H1 (cell line): ENCODE results near the gene LOX. TPM values are rescaled to one million over a fixed set of nuclear protein-coding genes. Genes with fewer than 3 reads are reported as not detected.

Source experiments
- CTCF ChIA-PET: fragments of 300-600 bp; sonication (Branson Sonifier 250); formaldehyde crosslinking; loops from one replicate; lab custom pipeline; 2021; ENCODE audit not compliant: partially characterized antibody; lab: Charles Lee
- POLR2A ChIA-PET: fragments of 300-600 bp; sonication (Branson Sonifier 250); formaldehyde crosslinking; loops from one replicate; lab custom pipeline; 2021; ENCODE audit warnings: inconsistent platforms; ENCODE audit not compliant: partially characterized antibody; lab: Charles Lee
- DNase-seq, 2 experiments: peaks; one replicate each; pipeline versions ENCODE4 v3.0.0 to v3.0.0-alpha.2; 2010 to 2022; ENCODE audit warnings: low spot score in 2 of 2, low read depth in 1 of 2, mixed read lengths in 1 of 2
- FAIRE-seq: peaks from 2 replicates; lab custom pipeline; 2011; peaks lifted over from hg19 to GRCh38; lab: Jason Lieb, UNC
- H2AFZ ChIP-seq: 2 replicates; pipeline ENCODE4 v1.8.1; 2012; ENCODE audit warnings: low read length, inconsistent platforms
- H2AK5ac ChIP-seq: 2 replicates; pipeline ENCODE4 v1.6.1; 2013; ENCODE audit warnings: low read depth, low read length
- H2BK120ac ChIP-seq: replicated peaks from 2 replicates; pipeline ENCODE3; 2013; ENCODE audit warnings: low read depth, low read length, inconsistent platforms
- H2BK12ac ChIP-seq: 2 replicates; pipeline ENCODE4 v1.6.1; 2013; ENCODE audit warnings: low read depth, low read length
- H2BK15ac ChIP-seq: 2 replicates; pipeline ENCODE4 v1.6.1; 2013; ENCODE audit warnings: low read length
- H2BK20ac ChIP-seq: 2 replicates; pipeline ENCODE4 v1.6.1; 2013; ENCODE audit warnings: low read length
- H2BK5ac ChIP-seq: 2 replicates; pipeline ENCODE4 v1.6.1; 2013; ENCODE audit warnings: low read depth, low read length
- H3K14ac ChIP-seq: 2 replicates; pipeline ENCODE4 v1.6.1; 2013; ENCODE audit warnings: inconsistent platforms; ENCODE audit not compliant: insufficient read length
- H3K18ac ChIP-seq: 2 replicates; pipeline ENCODE4 v1.6.1; 2013; ENCODE audit warnings: low read length; ENCODE audit errors: extremely low read depth
- H3K23ac ChIP-seq: 2 replicates; pipeline ENCODE4 v1.6.1; 2013; ENCODE audit warnings: inconsistent platforms; ENCODE audit not compliant: insufficient read length
- H3K23me2 ChIP-seq: 2 replicates; pipeline ENCODE4 v1.6.1; 2013; ENCODE audit warnings: low read depth, low read length
- H3K27ac ChIP-seq: 2 replicates; pipeline ENCODE4 v1.6.1; 2011; ENCODE audit warnings: low read depth, low read length, inconsistent platforms
- H3K27me3 ChIP-seq, 4 experiments: replicated peaks in 1 of 4; 1 replicate in 1 of 4; 2 replicates in 3 of 4; pipeline versions ENCODE4 v1.6.1 to v1.8.1; 2011 to 2013; ENCODE audit warnings: low read length in 3 of 4, mild to moderate bottlenecking in 3 of 4, inconsistent platforms in 2 of 4, mixed read lengths in 2 of 4, moderate library complexity in 1 of 4; ENCODE audit not compliant: control insufficient read depth in 3 of 4, insufficient read depth in 3 of 4; ENCODE audit errors: extremely low read depth in 1 of 4
- H3K36me3 ChIP-seq, 4 experiments: 2 replicates each; pipeline versions ENCODE4 v1.6.1 to v1.8.1; 2011 to 2013; ENCODE audit warnings: mild to moderate bottlenecking in 4 of 4, low read length in 3 of 4, moderate library complexity in 2 of 4, control low read depth in 1 of 4, inconsistent platforms in 1 of 4; ENCODE audit not compliant: insufficient read depth in 4 of 4, control insufficient read depth in 2 of 4
- H3K4ac ChIP-seq: replicated peaks from 2 replicates; pipeline ENCODE3; 2013; ENCODE audit warnings: low read length, low read depth, mixed read lengths, inconsistent platforms; ENCODE audit not compliant: insufficient read length
- H3K4me1 ChIP-seq, 4 experiments: replicated peaks in 1 of 4; 1 replicate in 1 of 4; 2 replicates in 3 of 4; pipeline versions ENCODE4 v1.6.1 to v1.8.1; 2011 to 2013; ENCODE audit warnings: low read length in 3 of 4, inconsistent platforms in 2 of 4, mixed read lengths in 1 of 4; ENCODE audit not compliant: insufficient read depth in 4 of 4, control insufficient read depth in 3 of 4
- H3K4me2 ChIP-seq, 2 experiments: 2 replicates each; pipeline versions ENCODE4 v1.6.1 to v1.8.1; 2011 to 2013; ENCODE audit warnings: low read depth in 2 of 2, low read length in 2 of 2, control low read depth in 1 of 2, inconsistent platforms in 1 of 2, mild to moderate bottlenecking in 1 of 2; ENCODE audit not compliant: insufficient read depth in 1 of 2
- H3K4me3 ChIP-seq, 4 experiments: fragments of 200-600, 300-600 bp in 1 of 4; sonication (generic), shearing (Covaris generic), sonication (Bioruptor Twin) in 1 of 4; 2 replicates each; pipeline versions ENCODE4 v1.5.1 to v1.8.1; 2011 to 2016; ENCODE audit warnings: low read length in 4 of 4, low read depth in 3 of 4, control low read depth in 2 of 4, inconsistent platforms in 2 of 4, mild to moderate bottlenecking in 2 of 4, mixed read lengths in 1 of 4, moderate library complexity in 1 of 4; ENCODE audit not compliant: insufficient read depth in 2 of 4; ENCODE audit errors: extremely low read depth in 1 of 4
- H3K56ac ChIP-seq: replicated peaks from 2 replicates; pipeline ENCODE3; 2013; ENCODE audit warnings: low read depth, mild to moderate bottlenecking, mixed read lengths, low read length, inconsistent platforms; ENCODE audit not compliant: insufficient read length
- H3K79me1 ChIP-seq: 2 replicates; pipeline ENCODE4 v1.6.1; 2013; ENCODE audit warnings: low read depth, low read length, control low read depth
- H3K79me2 ChIP-seq, 2 experiments: 2 replicates each; pipeline versions ENCODE4 v1.6.1 to v1.8.1; 2012 to 2013; ENCODE audit warnings: low read length in 2 of 2, mild to moderate bottlenecking in 2 of 2, inconsistent platforms in 1 of 2; ENCODE audit not compliant: insufficient read depth in 2 of 2, control insufficient read depth in 1 of 2
- H3K9ac ChIP-seq, 4 experiments: replicated peaks in 1 of 4; 1 replicate in 1 of 4; 2 replicates in 3 of 4; pipeline versions ENCODE4 v1.6.1 to v1.8.1; 2011 to 2013; ENCODE audit warnings: low read depth in 3 of 4, low read length in 3 of 4, control low read depth in 2 of 4, mild to moderate bottlenecking in 2 of 4, moderate library complexity in 2 of 4, inconsistent platforms in 1 of 4; ENCODE audit errors: extremely low read depth in 1 of 4
- H3K9me3 ChIP-seq, 2 experiments: 2 replicates each; pipeline versions ENCODE4 v1.6.1 to v1.8.1; 2012 to 2013; ENCODE audit warnings: mild to moderate bottlenecking in 2 of 2, moderate library complexity in 2 of 2, control low read depth in 1 of 2, inconsistent platforms in 1 of 2, low read depth in 1 of 2, low read length in 1 of 2, mixed read lengths in 1 of 2; ENCODE audit not compliant: insufficient read depth in 2 of 2
- H4K20me1 ChIP-seq, 2 experiments: replicated peaks in 1 of 2; 2 replicates each; pipeline versions ENCODE3 to v1.8.1; 2011 to 2013; ENCODE audit warnings: inconsistent platforms in 2 of 2, low read length in 2 of 2, mild to moderate bottlenecking in 1 of 2; ENCODE audit not compliant: insufficient read depth in 2 of 2, control insufficient read depth in 1 of 2
- H4K5ac ChIP-seq: 2 replicates; pipeline ENCODE4 v1.6.1; 2013; ENCODE audit warnings: low read length, low read depth, mixed read lengths, inconsistent platforms; ENCODE audit not compliant: insufficient read length
- H4K8ac ChIP-seq: 2 replicates; pipeline ENCODE4 v1.8.0; 2013; ENCODE audit warnings: mild to moderate bottlenecking, moderate library complexity, low read length, inconsistent platforms; ENCODE audit not compliant: insufficient read depth; ENCODE audit errors: extremely low read depth
- H4K91ac ChIP-seq: replicated peaks from 2 replicates; pipeline ENCODE3; 2013; ENCODE audit warnings: low read length, mixed read lengths, inconsistent platforms; ENCODE audit not compliant: insufficient read length
- ATF3 ChIP-seq: IDR thresholded peaks from 2 replicates; pipeline ENCODE4 v1.6.1; 2011; ENCODE audit warnings: low read depth, mild to moderate bottlenecking, low read length; ENCODE audit not compliant: insufficient read depth
- CTCF ChIP-seq, 3 experiments: IDR thresholded peaks; 1 replicate in 2 of 3; 2 replicates in 1 of 3; pipeline versions ENCODE4 v1.5.1 to v1.6.1; 2011; ENCODE audit warnings: low read length in 3 of 3, mild to moderate bottlenecking in 3 of 3, inconsistent platforms in 2 of 3, low read depth in 1 of 3, moderate library complexity in 1 of 3; ENCODE audit not compliant: insufficient read depth in 1 of 3; ENCODE audit errors: control extremely low read depth in 1 of 3
- EGR1 ChIP-seq: IDR thresholded peaks from 2 replicates; pipeline ENCODE4 v1.6.1; 2011; ENCODE audit warnings: low read depth, low read length, borderline replicate concordance
- JUN ChIP-seq: IDR thresholded peaks from 2 replicates; pipeline ENCODE4 v1.6.1; 2011; ENCODE audit warnings: low read depth, mild to moderate bottlenecking, improper control_type of control experiment, low read length
- KDM1A ChIP-seq: fragments of 200-600, 300-600 bp; sonication (generic); IDR thresholded peaks from 2 replicates; pipeline ENCODE4 v1.7.1; 2016; ENCODE audit warnings: mild to moderate bottlenecking, low read length, borderline replicate concordance
- NRF1 ChIP-seq: IDR thresholded peaks from 2 replicates; pipeline ENCODE4 v1.6.1; 2011; ENCODE audit warnings: mild to moderate bottlenecking, low read depth, low read length, improper control_type of control experiment
- SIX5 ChIP-seq: IDR thresholded peaks from 2 replicates; pipeline ENCODE4 v1.6.1; 2011; ENCODE audit warnings: mild to moderate bottlenecking, low read depth, low read length
- TAF1 ChIP-seq: IDR thresholded peaks from 2 replicates; pipeline ENCODE4 v1.6.1; 2011; ENCODE audit warnings: mild to moderate bottlenecking, low read depth, low read length
- TCF12 ChIP-seq: IDR thresholded peaks from 2 replicates; pipeline ENCODE4 v1.6.1; 2011; ENCODE audit warnings: low read depth, mild to moderate bottlenecking, low read length
- TEAD4 ChIP-seq: IDR thresholded peaks from 2 replicates; pipeline ENCODE4 v1.6.1; 2012; ENCODE audit warnings: low read depth, low read length, inconsistent platforms, mixed read lengths
- USF2 ChIP-seq: IDR thresholded peaks from 2 replicates; pipeline ENCODE4 v1.6.1; 2011; ENCODE audit warnings: low read length, improper control_type of control experiment
- polyA plus RNA-seq, 7 experiments: library from polyadenylated mRNA; depleted of rRNA in 3 of 7; stranded (reverse) in 5 of 7; unstranded in 2 of 7; fragments of >200 nt in 5 of 7; fragments of 200-250 nt in 2 of 7; gene quantifications; 1 replicate in 5 of 7; 2 replicates in 1 of 7; 4 replicates in 1 of 7; pipeline versions ENCODE4 v1.2.1 to v1.2.3, GENCODE V29; 2011 to 2013; ENCODE audit warnings: missing spikeins in 2 of 7, mixed read lengths in 2 of 7
- total RNA-seq: library from RNA; stranded (reverse); fragmentation: NEBNext Ultra II Directional; extraction: Animal tissue kit (Norgen Biotek cat#: 25700); gene quantifications from 2 replicates; pipeline ENCODE4 v1.2.1, GENCODE V29; 2021

LOX gene
- total and polyA plus RNA-seq, 2 of the 8 experiments (the other 6 are each of a cell fraction or from before 2014, with no cell fraction given) = 1.1 to 2.2 TPM

- H3K18ac ChIP-seq = no peak overlapping the region
- FAIRE-seq = no peak
- CTCF ChIA-PET = interaction anchor here (0.6 to 1.4 kb wide), 2 partner anchors 99 to 126 kb away, joined by 3 read pairs; no protein-coding TSS in a partner anchor
- TF ChIP-seq NRF1 (no peak), SIX5 (no peak), CTCF (IDR thresholded peaks at IDR 0.05; ENCODE audit: control extremely low read depth in 1 of 3, insufficient read depth in 1 of 3, low read depth in 1 of 3, low read length in 3 of 3) (no peak), EGR1 (no peak), TEAD4 (no peak), TCF12 (no peak), USF2 (no peak), TAF1 (no peak), ATF3 (no peak), KDM1A (no peak), JUN (no peak)
Observed at GRCh38 chr5:122056913-122057312, 21.1 kb downstream of the LOX start.

More at GRCh38 chr5:122056913-122057312, 21.1 kb downstream of the LOX start:
- H3K27ac ChIP-seq = no peak overlapping the region
- H3K23me2 ChIP-seq = no peaks in the 10 kb centered on the region; the same call in 1 of the 2 replicates
- H3K9me3 ChIP-seq = no peaks in the 10 kb centered on the region
- no peaks in the 10 kb centered on the region for H4K20me1 ChIP-seq
- no peaks in the 10 kb centered on the region for H3K79me1 ChIP-seq
- H3K36me3 ChIP-seq = no peaks in the 10 kb centered on the region
- H2BK12ac ChIP-seq = no peak overlapping the region
- no peak overlapping the region for H2BK20ac ChIP-seq
- no peak overlapping the region for H3K4me3 ChIP-seq
- no peak overlapping the region for H2BK5ac ChIP-seq
- H4K91ac ChIP-seq = no peak overlapping the region
- no peak overlapping the region for H3K14ac ChIP-seq
- no peak overlapping the region for H3K4me2 ChIP-seq
- no peak overlapping the region for H3K4ac ChIP-seq
- no peaks in the 10 kb centered on the region for H3K79me2 ChIP-seq
- H3K23ac ChIP-seq = no peak overlapping the region
- DNase-seq = no peak
- H2BK120ac ChIP-seq = no peak overlapping the region
- H2AK5ac ChIP-seq = no peak overlapping the region
- POLR2A ChIA-PET = no interaction called here
- peaks cover 0 to 1% (median 0%) of the 10 kb centered on the region in 4 experiments; a peak in 1 of 7 replicates for H3K27me3 ChIP-seq
- no peak overlapping the region for H3K9ac ChIP-seq
- H3K56ac ChIP-seq = no peak overlapping the region
- no peak overlapping the region for H2BK15ac ChIP-seq
- H3K4me1 ChIP-seq = no peaks in the 10 kb centered on the region
- H2AFZ ChIP-seq = no peak overlapping the region
- H4K8ac ChIP-seq = no peak overlapping the region
- H4K5ac ChIP-seq = no peak overlapping the region
